GM12864 (cell line): ENCODE data around the gene IGFN1.

ENCODE experiments used
- DNase-seq: peaks from one replicate; pipeline ENCODE4 v3.0.0-alpha.2; 2011; ENCODE audit warnings: low read depth
- H3K4me3 ChIP-seq: 2 replicates; pipeline ENCODE4 v1.5.1; 2011; ENCODE audit warnings: mild to moderate bottlenecking, low read depth, low read length, control low read depth
- TF ChIP-seq, protein P1 (sequence below): IDR thresholded peaks from 2 replicates; pipeline ENCODE4 v1.5.1; 2011; ENCODE audit warnings: low read depth, mild to moderate bottlenecking, moderate library complexity, low read length, control low read depth, inconsistent platforms; ENCODE audit errors: missing control alignments

IGFN1 gene

DNA sequence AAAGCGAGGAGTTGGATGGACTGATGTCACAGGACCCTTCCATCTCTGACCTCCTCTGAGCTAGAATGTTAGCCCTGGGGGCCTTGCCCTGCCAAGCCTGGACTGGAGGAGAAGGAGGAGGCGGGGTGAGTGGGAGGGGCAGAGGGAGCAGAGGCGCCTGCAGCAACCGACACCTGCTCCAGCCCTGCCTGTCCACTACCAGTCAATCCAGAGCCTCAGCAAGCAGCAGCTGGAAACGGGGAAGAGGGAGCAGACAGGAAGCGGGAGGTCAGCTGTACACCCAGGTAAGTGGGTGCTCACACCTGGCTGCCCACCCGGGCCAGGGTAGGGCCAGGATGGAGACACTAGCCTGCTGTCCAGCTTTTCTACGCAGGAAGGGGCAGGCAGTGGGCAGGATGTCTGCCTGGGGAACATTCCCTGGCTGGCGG, at the start of gene IGFN1:
Gene IGFN1 (plus strand): TSS at position 201 of the 428 bp plus-strand sequence. CDS start 2,470 bp downstream, outside the sequence.
- DNase-seq, result no peak
- TF ChIP-seq, protein P1, sequence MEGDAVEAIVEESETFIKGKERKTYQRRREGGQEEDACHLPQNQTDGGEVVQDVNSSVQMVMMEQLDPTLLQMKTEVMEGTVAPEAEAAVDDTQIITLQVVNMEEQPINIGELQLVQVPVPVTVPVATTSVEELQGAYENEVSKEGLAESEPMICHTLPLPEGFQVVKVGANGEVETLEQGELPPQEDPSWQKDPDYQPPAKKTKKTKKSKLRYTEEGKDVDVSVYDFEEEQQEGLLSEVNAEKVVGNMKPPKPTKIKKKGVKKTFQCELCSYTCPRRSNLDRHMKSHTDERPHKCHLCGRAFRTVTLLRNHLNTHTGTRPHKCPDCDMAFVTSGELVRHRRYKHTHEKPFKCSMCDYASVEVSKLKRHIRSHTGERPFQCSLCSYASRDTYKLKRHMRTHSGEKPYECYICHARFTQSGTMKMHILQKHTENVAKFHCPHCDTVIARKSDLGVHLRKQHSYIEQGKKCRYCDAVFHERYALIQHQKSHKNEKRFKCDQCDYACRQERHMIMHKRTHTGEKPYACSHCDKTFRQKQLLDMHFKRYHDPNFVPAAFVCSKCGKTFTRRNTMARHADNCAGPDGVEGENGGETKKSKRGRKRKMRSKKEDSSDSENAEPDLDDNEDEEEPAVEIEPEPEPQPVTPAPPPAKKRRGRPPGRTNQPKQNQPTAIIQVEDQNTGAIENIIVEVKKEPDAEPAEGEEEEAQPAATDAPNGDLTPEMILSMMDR, result no peak
- H3K4me3 ChIP-seq, result no peak within 1 kb of the TSS

DNA sequence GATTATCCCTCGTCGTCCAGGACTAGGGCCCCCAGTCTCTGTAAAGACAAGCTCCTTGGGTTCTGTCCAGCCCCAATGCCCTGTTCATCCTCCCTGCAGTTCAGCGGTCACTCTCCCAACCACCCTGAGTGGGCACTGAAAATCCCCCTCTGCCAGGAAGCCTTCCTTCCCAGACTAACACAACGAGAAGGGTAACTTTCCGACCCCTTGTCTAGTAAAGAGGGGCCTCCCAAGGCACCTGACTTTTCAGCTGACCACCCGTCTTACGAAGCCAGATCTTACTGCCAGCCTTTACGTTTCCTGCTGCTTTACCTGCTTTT, 49.7 kb upstream of the IGFN1 start:
- TF ChIP-seq, protein P1, result no peak
- H3K4me3 ChIP-seq, result no peak overlapping the region
- no peak for DNase-seq

- DNase-seq, result no peak
- TF ChIP-seq, protein P1, result no peak
- no peak overlapping the region for H3K4me3 ChIP-seq
Measured at GRCh38 chr1:201141418-201141817, 49.2 kb upstream of the IGFN1 start.

- no peak for DNase-seq
- H3K4me3 ChIP-seq, result no peak overlapping the region
- TF ChIP-seq, protein P1, result no peak
Measured at GRCh38 chr1:201142011-201142848, 48.4 kb upstream of the IGFN1 start.

DNA sequence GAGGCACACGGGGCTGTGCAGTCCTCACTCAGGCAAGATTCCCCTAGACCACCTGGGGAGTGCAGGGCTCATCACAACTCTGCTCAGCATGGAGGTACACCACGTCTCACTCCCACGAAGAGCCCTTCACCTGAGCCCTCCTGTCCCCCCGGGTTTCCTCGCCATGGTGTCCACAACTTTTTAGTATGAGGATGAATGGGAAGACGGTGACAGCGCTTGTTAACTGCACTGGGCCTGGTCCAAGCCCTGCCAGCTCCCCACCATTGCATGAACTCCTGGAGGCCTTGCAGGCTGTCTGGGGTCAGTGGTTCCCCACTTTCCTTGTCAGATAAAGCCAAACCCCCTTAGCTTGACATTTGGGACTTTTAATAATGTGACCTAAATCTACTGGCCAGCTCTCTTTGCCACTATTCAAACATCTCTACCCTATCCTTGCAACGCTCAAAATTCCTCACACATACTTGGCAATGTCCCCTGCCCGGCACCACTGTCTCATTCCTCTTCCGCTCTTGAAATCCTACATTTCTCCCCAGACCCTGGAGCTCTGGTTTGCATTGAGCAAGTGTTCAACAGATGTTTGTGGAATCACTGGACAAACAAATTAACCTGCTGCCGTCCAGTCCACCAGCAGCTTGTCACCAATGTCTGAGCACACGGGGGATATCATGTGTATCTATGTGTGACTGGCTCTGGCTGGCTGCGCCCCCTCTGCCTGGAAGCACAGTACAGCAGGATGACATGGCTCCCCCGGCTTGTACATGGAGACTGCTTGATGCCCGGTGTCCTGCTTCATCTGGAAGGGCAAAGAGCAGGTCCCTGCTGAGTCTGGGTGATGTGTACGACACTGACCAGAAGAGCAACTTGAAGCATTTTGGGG, 47.5 kb upstream of the IGFN1 start:
- H3K4me3 ChIP-seq, result no peak overlapping the region
- TF ChIP-seq, protein P1, result no peak
- DNase-seq, result no peak

GRCh38 chr1:201143726-201144635, 46.6 kb upstream of the IGFN1 start:
- no peak overlapping the region for H3K4me3 ChIP-seq
- TF ChIP-seq, protein P1, result no peak
- no peak for DNase-seq
